ENCODE results near the gene CCDC88C. TPM values are rescaled to one million over a fixed set of nuclear protein-coding genes. Genes with fewer than 3 reads are reported as not detected.

The CCDC88C gene
- total RNA-seq, 1 experiment from 2014 or later: 21.3 TPM

DNA sequence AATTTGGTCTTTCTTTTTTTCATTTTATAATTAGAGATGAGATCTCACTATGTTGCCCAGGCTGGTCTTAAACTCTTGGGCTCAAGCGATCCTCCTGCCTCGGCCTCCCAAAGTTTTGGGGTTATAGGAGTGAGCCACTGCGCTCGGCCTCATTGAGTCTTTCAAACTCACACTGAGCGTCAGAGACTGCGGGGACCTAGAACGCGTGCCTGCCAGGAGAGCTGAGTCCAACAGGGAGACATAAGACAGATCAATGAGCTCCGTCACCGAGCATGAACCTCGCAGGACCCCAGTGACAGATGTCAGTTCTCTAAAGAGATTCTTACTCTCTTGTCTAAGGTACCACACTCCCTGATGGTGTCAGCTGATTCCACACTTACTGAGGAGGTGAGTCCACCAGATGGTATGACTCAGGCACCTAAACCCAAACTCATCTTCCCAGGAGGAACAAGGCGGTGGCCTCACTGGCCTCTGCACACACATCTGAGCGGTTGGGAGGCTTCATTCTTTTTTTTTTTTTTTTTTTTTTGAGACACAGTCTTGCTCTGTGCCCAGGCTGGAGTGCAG is 58.9 kb downstream of the CCDC88C start:
- no peak overlapping the region for H3K27ac ChIP-seq (ENCODE audit: low read length)
- no peaks in the 10 kb centered on the region for H3K27me3 ChIP-seq (ENCODE audit: control insufficient read depth, insufficient read depth, low read length)
- no peak overlapping the region for H3K4me3 ChIP-seq (ENCODE audit: low read depth in 2 of 2, low read length in 2 of 2)
- intact Hi-C loops (cut with micrococcal nuclease; ENCODE audit: unreplicated experiment) (no loop called here), in situ Hi-C loops (cut with HindIII; ENCODE audit: low pct_unique_long_range_greater_than_20kb, low sequenced_read_pairs) (no loop called here)
- ATAC-seq: no peak
- no peaks in the 10 kb centered on the region for H3K36me3 ChIP-seq (ENCODE audit: control insufficient read depth, insufficient read depth, low read length)
- DNase-seq (ENCODE audit: low read depth, low spot score): no peak
- H3K4me1 ChIP-seq (ENCODE audit: control insufficient read depth, insufficient read depth, low read length): peaks cover 20% of the 10 kb centered on the region
- CTCF ChIA-PET: no interaction called here
- TF ChIP-seq SIN3A (IDR thresholded peaks at IDR 0.05; ENCODE audit: borderline replicate concordance, insufficient read depth, low read depth, low read length): no peak
- TF ChIP-seq POLR2AphosphoS5 (IDR thresholded peaks at IDR 0.05; ENCODE audit: low read depth, low read length): no peak
- TF ChIP-seq TCF7L2 (IDR thresholded peaks at IDR 0.05; ENCODE audit: low read depth, low read length): no peak
- TF ChIP-seq, protein P1, sequence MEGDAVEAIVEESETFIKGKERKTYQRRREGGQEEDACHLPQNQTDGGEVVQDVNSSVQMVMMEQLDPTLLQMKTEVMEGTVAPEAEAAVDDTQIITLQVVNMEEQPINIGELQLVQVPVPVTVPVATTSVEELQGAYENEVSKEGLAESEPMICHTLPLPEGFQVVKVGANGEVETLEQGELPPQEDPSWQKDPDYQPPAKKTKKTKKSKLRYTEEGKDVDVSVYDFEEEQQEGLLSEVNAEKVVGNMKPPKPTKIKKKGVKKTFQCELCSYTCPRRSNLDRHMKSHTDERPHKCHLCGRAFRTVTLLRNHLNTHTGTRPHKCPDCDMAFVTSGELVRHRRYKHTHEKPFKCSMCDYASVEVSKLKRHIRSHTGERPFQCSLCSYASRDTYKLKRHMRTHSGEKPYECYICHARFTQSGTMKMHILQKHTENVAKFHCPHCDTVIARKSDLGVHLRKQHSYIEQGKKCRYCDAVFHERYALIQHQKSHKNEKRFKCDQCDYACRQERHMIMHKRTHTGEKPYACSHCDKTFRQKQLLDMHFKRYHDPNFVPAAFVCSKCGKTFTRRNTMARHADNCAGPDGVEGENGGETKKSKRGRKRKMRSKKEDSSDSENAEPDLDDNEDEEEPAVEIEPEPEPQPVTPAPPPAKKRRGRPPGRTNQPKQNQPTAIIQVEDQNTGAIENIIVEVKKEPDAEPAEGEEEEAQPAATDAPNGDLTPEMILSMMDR (IDR thresholded peaks at IDR 0.05): no peak
- TF ChIP-seq, protein P2, sequence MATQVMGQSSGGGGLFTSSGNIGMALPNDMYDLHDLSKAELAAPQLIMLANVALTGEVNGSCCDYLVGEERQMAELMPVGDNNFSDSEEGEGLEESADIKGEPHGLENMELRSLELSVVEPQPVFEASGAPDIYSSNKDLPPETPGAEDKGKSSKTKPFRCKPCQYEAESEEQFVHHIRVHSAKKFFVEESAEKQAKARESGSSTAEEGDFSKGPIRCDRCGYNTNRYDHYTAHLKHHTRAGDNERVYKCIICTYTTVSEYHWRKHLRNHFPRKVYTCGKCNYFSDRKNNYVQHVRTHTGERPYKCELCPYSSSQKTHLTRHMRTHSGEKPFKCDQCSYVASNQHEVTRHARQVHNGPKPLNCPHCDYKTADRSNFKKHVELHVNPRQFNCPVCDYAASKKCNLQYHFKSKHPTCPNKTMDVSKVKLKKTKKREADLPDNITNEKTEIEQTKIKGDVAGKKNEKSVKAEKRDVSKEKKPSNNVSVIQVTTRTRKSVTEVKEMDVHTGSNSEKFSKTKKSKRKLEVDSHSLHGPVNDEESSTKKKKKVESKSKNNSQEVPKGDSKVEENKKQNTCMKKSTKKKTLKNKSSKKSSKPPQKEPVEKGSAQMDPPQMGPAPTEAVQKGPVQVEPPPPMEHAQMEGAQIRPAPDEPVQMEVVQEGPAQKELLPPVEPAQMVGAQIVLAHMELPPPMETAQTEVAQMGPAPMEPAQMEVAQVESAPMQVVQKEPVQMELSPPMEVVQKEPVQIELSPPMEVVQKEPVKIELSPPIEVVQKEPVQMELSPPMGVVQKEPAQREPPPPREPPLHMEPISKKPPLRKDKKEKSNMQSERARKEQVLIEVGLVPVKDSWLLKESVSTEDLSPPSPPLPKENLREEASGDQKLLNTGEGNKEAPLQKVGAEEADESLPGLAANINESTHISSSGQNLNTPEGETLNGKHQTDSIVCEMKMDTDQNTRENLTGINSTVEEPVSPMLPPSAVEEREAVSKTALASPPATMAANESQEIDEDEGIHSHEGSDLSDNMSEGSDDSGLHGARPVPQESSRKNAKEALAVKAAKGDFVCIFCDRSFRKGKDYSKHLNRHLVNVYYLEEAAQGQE (IDR thresholded peaks at IDR 0.05; ENCODE audit: insufficient read depth in 1 of 2, low read depth in 2 of 2, low read length in 1 of 2): no peak
- no peaks in the 10 kb centered on the region for H3K9me3 ChIP-seq (ENCODE audit: control insufficient read depth, insufficient read depth, low read depth, low read length)
- BruUV-seq (replicated peaks): no TSS peak
- POLR2A ChIA-PET: no interaction called here

DNA sequence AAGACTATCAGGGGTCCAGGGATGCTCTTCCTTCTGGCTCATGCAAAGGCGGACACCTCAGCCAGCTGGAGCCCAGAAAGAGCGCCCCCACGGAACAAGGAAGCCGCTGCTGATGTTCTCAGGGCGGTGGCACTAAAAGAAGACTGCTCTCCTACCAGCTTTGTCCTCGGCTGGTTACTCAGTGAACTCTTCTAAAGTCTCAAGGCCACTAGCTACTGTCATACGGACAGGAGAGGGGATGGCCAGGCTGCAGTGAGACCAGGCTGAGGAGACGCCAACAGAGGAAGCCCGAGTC is 59.6 kb downstream of the CCDC88C start:
- DNase-seq (ENCODE audit: low read depth, low spot score): no peak

More for the DNA sequence above, 59.6 kb downstream of the CCDC88C start:
- POLR2A ChIA-PET: interaction anchor here (0.6 kb wide), 1 partner anchor 13 kb away, joined by 3 read pairs; no protein-coding TSS in a partner anchor
- Histone ChIP-seq H3K27ac (ENCODE audit: low read length) (no peak overlapping the region), H3K4me3 (ENCODE audit: low read depth in 2 of 2, low read length in 2 of 2) (no peak overlapping the region), H3K36me3 (ENCODE audit: control insufficient read depth, insufficient read depth, low read length) (no peaks in the 10 kb centered on the region), H3K27me3 (ENCODE audit: control insufficient read depth, insufficient read depth, low read length) (no peaks in the 10 kb centered on the region), H3K4me1 (ENCODE audit: control insufficient read depth, insufficient read depth, low read length) (peaks cover 15% of the 10 kb centered on the region), H3K9me3 (ENCODE audit: control insufficient read depth, insufficient read depth, low read depth, low read length) (no peaks in the 10 kb centered on the region)
- CTCF ChIA-PET: no interaction called here
- no TSS peak for BruUV-seq (replicated peaks)
- intact Hi-C loops (cut with micrococcal nuclease; ENCODE audit: unreplicated experiment) (no loop called here), in situ Hi-C loops (cut with HindIII; ENCODE audit: low pct_unique_long_range_greater_than_20kb, low sequenced_read_pairs) (no loop called here)
- no peak for ATAC-seq
- TF ChIP-seq SIN3A (IDR thresholded peaks at IDR 0.05; ENCODE audit: borderline replicate concordance, insufficient read depth, low read depth, low read length): no peak
- TF ChIP-seq, protein P1 (IDR thresholded peaks at IDR 0.05): no peak
- TF ChIP-seq TCF7L2 (IDR thresholded peaks at IDR 0.05; ENCODE audit: low read depth, low read length): no peak
- TF ChIP-seq POLR2AphosphoS5 (IDR thresholded peaks at IDR 0.05; ENCODE audit: low read depth, low read length): no peak
- TF ChIP-seq, protein P2 (IDR thresholded peaks at IDR 0.05; ENCODE audit: insufficient read depth in 1 of 2, low read depth in 2 of 2, low read length in 1 of 2): no peak
